Body of pancreas (tissue), 4 donors: ENCODE measurements around the gene SPNS3. TPM values are rescaled to one million over a fixed set of nuclear protein-coding genes. Genes with fewer than 3 reads are reported as not detected.
A peak's percentile ranks its signal among the peaks of the same experiment; 100 is the strongest.

Experiments used
- ATAC-seq: fragments of 150-250 bp; one replicate; pipeline ENCODE4 v1.9.1; 2016
- DNase-seq, 4 donors: peaks; one replicate each; pipeline ENCODE4 v3.0.0-alpha.2; 2019
- H3K27ac ChIP-seq, 4 donors: fragments of 200-600 bp; sonication (generic); 1 replicate in 3 of 4; 2 replicates in 1 of 4; pipeline versions ENCODE4 v1.5.1 to v1.6.1; 2016 to 2019; ENCODE audit warnings: mild to moderate bottlenecking in 1 of 4, mixed read lengths in 1 of 4, moderate library complexity in 1 of 4
- H3K27me3 ChIP-seq, 2 donors: fragments of 200-600 bp; sonication (generic); one replicate each; pipeline ENCODE4 v1.6.0; 2016; ENCODE audit warnings: mild to moderate bottlenecking in 1 of 2
- H3K36me3 ChIP-seq, 2 donors: fragments of 200-600 bp; sonication (generic); replicated peaks in 1 of 2; 2 replicates each; pipeline ENCODE4 v1.5.1; 2016; ENCODE audit warnings: low read depth in 2 of 2; ENCODE audit not compliant: insufficient read depth in 1 of 2
- H3K4me1 ChIP-seq: fragments of 200-600 bp; sonication (generic); one replicate; pipeline ENCODE4 v1.6.0; 2016
- H3K4me3 ChIP-seq, 2 donors: fragments of 200-600 bp; sonication (generic); 1 replicate in 1 of 2; 2 replicates in 1 of 2; pipeline ENCODE4 v1.5.1; 2016 to 2019
- H3K9me3 ChIP-seq, 3 donors: fragments of 200-600 bp; sonication (generic); 1 replicate in 2 of 3; 2 replicates in 1 of 3; pipeline ENCODE4 v1.5.1; 2016
- CTCF ChIP-seq, 7 experiments: fragments of 450-650 bp in 4 of 7; fragments of 200-600 bp in 3 of 7; sonication (generic) in 3 of 7; IDR thresholded peaks; one replicate each; pipeline ENCODE4 v1.5.1; 2016 to 2019; ENCODE audit warnings: antibody characterized with exemption in 7 of 7
- POLR2A ChIP-seq, 3 donors: fragments of 450-650 bp; IDR thresholded peaks; one replicate each; pipeline ENCODE4 v1.6.1; 2016; ENCODE audit warnings: antibody characterized with exemption in 3 of 3, mild to moderate bottlenecking in 2 of 3
- WGBS, 2 donors: methylation state at CpG; one replicate each; pipeline ENCODE4 v1.1.5; 2017; 5-methylcytosine and 5-hydroxymethylcytosine counted together
- intact Hi-C: fragments of 100-400 bp; cut with DNase I; formaldehyde crosslinking; loops from one replicate; pipeline ENCODE4 v1.15.1; 2023
- total RNA-seq, 2 donors: library from RNA; depleted of rRNA; stranded (reverse); fragments of >200 nt; gene quantifications; one replicate each; pipeline ENCODE4 v1.1.0, GENCODE V29; 2016

The SPNS3 gene
- total RNA-seq, 2 donors from 2014 or later = not detected

GRCh38 chr17:4510618-4510941, 76.8 kb downstream of the SPNS3 start:
- H3K27ac ChIP-seq = peak overlapping the region; percentile 34 to 83 (median 72)
- peaks cover 95% of the 10 kb centered on the region for H3K4me1 ChIP-seq
- WGBS, 2 donors = 70 to 72% methylated on average over 5 to 11 of the region's 11 CpGs
- no peak overlapping the region for H3K4me3 ChIP-seq
- DNase-seq (no peak), ATAC-seq (no peak)
- no peaks in the 10 kb centered on the region for H3K9me3 ChIP-seq
- TF ChIP-seq POLR2A (IDR thresholded peaks at IDR 0.05) (no peak), CTCF (IDR thresholded peaks at IDR 0.05) (no peak)
- H3K27me3 ChIP-seq = no peaks in the 10 kb centered on the region
- H3K36me3 ChIP-seq = no peaks in the 10 kb centered on the region
- intact Hi-C loops = no loop called here

- Histone ChIP-seq H3K27me3 (no peaks in the 10 kb centered on the region), H3K4me3 (no peak overlapping the region), H3K4me1 (peaks cover 95% of the 10 kb centered on the region), H3K27ac (peak overlapping the region; percentile 34 to 83 (median 72)), H3K36me3 (no peaks in the 10 kb centered on the region), H3K9me3 (no peaks in the 10 kb centered on the region)
- intact Hi-C loops = no loop called here
- TF ChIP-seq POLR2A (IDR thresholded peaks at IDR 0.05) (no peak), CTCF (IDR thresholded peaks at IDR 0.05) (no peak)
- 87 to 99% methylated on average over 9 to 10 of the region's 10 CpGs for WGBS, 2 donors
- DNase-seq = no peak
- no peak for ATAC-seq
These were observed 77.6 kb downstream of the SPNS3 start for GRCh38 chr17:4511199-4511932.

- Histone ChIP-seq H3K27me3 (no peaks in the 10 kb centered on the region), H3K9me3 (no peaks in the 10 kb centered on the region), H3K4me1 (peaks cover 90% of the 10 kb centered on the region), H3K27ac (peak overlapping the region; percentile 77 to 91 (median 82)), H3K4me3 (no peak overlapping the region), H3K36me3 (no peaks in the 10 kb centered on the region)
- no peak for ATAC-seq
- 90 to 95% methylated on average over 23 to 31 of the region's 31 CpGs for WGBS, 2 donors
- intact Hi-C loops = no loop called here
- DNase-seq = no peak
- TF ChIP-seq CTCF (IDR thresholded peaks at IDR 0.05) = no peak
- no peak for TF ChIP-seq POLR2A (IDR thresholded peaks at IDR 0.05)
These were observed 78.7 kb downstream of the SPNS3 start for GRCh38 chr17:4512156-4513112.

- WGBS, 2 donors = 63 to 69% methylated on average over 8 to 24 of the region's 24 CpGs
- H3K4me1 ChIP-seq = peaks cover 83% of the 10 kb centered on the region
- H3K27me3 ChIP-seq = no peaks in the 10 kb centered on the region
- intact Hi-C loops = no loop called here
- H3K4me3 ChIP-seq = no peak overlapping the region
- no peaks in the 10 kb centered on the region for H3K36me3 ChIP-seq
- peak overlapping the region; percentile 77 to 91 (median 82) for H3K27ac ChIP-seq
- TF ChIP-seq CTCF (IDR thresholded peaks at IDR 0.05) = peak in 2 of 7 experiments; percentile 7 to 10
- TF ChIP-seq POLR2A (IDR thresholded peaks at IDR 0.05) = no peak
- peak in 3 of 4 donors; percentile 29 to 59 (median 55) for DNase-seq
- no peaks in the 10 kb centered on the region for H3K9me3 ChIP-seq
- ATAC-seq = peak; percentile 4
These were observed 79.6 kb downstream of the SPNS3 start for GRCh38 chr17:4513113-4514032.
